Stimulated activated CD4-positive, alpha-beta T cell treated with anti-CD3 and anti-CD28 coated beads, TNF-alpha, amount 100 ng/mL, for 1 hour (primary cell): ENCODE measurements around the gene OPN1SW.

ENCODE experiments used
- DNase-seq, 3 donors: peaks; one replicate each; pipeline ENCODE4 v3.0.0-alpha.2; 2020; ENCODE audit warnings: low read depth in 3 of 3, low spot score in 1 of 3

Gene OPN1SW

DNA sequence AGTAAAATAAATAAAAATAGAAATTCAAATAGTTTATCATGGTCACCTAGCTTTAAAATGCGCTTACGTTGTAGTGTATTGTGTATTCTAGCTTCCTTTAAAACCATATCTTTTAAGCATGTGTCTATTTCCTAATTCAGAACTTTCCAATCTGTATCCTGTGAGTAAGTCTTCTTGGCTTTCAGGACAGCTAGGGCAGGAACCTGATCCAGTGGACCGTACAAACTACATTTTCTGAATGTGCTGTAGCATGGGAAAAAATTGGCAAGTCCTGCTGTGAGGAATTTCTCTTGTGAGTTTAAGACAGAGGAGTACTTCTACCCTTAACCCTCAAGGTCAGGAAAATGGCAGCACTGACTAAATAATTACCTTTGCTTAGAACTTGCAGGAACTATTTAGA is 12.1 kb downstream of the OPN1SW start:
- DNase-seq, result no peak

DNA sequence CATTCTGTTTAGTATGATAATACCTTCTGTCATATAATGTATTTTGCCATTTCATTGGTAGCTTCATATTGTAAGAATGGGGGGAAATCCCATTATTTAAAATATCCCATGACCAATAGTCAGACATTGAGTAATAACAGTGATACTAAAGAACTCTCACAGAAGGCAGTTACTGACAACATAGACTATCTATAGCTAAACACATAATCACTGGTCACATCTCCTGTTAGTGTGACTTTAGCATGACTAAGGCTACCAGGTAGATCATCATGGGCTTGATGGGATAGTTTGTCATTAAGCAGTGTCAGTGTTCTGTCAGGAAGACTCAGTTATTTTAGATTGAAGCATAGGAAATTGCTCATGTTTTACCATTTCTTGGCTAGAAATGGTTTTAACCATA is 16.4 kb downstream of the OPN1SW start:
- DNase-seq, result no peak

DNA sequence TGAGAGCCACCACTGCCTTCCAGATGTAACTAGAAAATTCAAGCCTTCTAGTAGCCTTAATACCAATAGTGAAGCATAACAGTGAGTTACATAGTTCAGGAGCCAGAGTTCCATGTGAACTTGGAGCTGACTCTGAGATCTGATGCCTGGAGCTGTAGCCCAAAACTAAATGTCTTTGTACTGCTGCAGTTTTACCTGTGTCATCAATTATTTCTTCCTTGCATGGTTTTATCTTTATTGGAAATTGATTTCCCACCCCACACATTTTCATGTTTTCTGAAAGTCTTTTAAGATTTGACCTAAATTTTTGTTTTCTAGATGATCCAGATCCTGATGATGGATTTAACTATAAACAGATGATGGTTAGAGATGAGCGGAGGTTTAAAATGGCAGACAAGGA is 17.0 kb downstream of the OPN1SW start:
- DNase-seq, result no peak

DNA sequence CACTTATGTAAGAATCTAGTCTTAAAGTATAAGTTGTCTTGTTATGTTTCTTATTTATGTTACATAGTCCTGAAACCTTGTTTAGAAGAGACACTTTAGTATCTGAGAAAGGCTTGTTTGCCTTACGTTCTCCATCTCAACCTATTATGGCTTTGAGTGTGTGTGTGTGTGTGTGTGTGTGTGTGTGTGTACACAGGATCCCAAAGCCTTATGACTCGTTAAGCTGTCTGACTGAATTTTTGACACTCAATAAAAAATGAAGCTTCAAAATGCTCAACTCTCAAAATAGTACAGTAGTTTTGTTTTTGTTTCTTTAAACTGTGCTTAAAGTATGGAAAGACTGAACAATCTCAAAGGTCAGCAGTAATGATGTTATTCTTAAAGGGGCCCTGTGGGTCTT is 18.4 kb downstream of the OPN1SW start:
- no peak for DNase-seq

DNA sequence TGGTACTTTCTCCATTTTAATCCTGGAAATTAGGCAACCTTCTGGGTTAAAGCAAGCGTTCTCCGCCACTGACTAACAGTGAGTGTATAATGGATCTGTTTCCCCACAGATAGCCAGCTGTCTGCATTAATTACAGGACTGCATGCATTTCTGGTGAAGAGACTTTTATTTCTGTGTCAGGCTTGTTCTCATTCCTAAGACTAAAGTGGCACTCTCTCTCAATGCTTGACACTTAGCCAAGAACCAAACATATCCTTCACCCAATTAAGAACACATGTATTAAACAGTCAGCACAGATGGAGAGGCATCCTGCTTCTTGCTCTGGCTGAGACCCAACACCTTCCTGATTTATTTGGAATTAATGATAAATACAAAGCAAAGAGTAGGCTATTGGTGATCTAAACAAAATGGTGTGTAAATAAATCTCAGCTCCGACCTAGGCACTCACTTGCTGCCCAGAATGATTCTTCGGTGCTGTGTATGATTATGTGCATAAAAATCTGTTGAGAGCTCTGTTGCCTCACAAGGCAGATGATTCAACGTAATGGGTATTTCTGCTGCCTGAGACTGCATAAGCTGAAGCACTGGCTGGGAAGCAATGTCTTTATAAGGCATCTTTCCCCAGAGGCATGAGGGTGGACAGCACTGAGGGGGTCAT is 19.6 kb downstream of the OPN1SW start:
- DNase-seq, result no peak

DNA sequence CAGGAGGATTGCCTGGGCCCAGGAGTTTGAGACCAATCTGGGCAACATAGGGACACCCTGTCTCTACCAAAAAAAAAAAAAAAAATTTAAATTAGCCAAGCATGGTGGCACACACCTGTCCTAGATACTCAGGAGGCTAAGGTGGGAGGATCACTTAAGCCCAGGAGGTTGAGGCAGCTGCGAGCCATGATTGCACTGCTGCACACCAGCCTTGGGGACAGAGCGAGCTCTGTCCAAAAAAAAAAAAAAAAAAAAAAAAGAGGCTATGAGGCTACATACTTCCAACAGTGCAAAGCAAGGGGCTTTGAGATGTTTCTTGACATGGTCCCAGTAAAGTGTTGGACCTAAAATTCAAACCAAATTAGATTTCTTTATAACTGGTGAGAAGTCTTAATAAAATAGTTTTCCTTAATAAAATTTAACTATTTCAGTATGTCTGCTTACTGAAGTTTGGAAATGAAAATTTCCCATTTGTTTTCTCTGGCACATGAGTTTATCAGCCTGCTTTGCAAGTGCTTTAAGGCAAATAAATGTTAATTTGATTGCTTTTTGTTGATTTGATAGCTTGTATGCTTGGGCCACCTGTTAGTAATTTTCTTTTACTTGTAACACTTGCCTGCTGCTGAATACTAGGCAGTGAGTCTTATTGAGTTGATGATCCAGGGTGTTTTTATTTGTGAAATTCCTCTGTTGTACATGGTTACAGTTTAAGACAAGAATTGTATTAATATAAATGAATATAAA is 20.3 kb downstream of the OPN1SW start:
- DNase-seq, result no peak

DNA sequence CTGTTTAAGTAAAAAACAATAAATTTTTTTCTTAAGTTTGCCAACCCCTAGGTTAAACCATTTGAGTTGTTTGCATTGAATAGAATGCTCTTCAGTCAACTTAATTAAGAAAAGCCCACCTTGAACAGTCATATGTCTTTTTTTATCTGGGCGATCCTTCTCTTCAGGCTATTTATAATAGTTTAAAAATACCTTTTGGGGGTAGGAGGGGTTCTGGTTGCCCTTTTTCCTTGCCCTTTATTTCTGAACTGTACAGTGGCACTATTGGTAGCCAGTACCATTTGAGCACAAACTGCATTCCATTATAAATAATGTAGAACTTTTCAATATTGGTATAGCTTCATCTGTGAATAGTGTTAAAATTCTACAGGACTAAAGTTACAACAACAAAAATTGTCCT is 23.3 kb downstream of the OPN1SW start:
- no peak for DNase-seq

DNA sequence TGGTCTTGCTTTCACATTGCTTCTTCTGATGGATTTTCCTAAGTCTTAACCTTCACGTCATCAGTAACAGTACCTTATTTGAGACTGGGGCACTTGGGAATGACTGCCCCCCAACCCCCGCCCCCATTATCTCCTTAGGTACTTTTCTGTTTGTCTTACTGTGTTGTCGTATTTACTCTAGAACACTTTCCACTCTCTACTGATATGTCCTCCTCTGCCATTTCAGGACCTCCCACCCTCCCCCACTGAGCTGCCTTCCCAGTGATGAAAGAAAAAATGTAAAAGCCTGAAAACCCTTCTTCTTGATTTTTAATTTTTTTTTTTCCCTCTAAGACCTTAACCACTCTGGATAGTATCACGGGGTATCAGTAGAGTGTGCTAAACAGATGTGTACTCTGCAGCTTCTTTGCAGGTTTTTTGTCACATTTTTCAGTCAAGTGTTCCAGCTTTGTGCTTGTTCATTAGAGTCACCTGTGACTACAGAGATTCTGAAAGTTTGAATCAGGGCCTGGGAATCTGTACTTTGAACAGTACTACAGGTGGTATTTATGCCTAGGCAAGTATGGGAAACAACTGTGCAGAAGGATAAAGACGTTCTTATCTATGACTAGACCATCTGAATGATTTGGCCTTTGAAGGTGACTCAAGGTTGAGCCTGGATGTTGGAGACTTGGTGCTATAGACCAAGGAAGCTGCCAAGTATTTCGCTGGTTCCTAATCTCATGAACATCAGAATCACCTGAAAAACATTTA is 28.1 kb downstream of the OPN1SW start:
- DNase-seq, result no peak

DNA sequence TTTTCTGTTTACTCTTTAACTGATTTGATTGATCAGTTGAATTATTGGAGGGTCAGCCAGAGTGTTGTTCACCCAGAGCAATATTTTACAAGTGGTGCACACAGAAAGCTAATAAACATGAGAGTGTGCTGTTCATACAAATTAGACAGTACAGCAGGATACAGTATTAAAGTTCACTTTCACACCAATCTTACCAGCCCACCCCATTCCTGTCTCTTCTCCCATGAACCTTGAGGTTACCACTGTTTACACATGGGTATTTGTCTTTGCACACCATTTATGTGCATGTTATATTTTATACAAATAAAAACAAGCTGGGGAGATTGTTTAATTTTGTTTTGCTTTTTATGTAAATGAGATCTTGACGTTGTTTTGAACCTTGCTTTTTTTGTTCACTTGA is 29.9 kb downstream of the OPN1SW start:
- no peak for DNase-seq

DNA sequence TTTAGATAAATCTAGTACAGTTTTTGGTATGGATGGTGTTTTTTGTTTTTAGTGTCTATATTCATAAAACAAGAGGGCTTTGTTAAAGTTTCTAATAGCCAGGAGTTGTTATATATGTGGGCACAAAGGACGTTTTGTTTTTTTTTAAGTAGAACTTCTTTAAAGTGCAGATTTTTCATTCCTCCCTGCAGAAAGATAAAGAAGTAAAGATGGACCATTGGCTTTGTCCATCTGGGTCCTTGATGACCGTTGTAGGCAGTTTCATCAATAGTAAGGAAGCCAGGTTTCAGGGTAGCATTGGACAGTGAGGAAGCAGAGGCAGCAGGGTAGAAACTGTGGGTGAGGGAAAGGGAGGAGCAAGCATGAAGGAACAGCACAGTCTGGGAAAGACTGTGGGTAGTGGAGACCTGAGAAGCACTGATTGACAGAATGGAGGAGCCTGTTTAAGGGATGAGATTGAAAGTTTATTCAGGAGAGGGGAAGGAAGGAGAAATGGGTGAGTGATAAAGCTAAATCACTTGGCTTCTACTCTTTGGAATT is 31.2 kb downstream of the OPN1SW start:
- DNase-seq, result no peak

DNA sequence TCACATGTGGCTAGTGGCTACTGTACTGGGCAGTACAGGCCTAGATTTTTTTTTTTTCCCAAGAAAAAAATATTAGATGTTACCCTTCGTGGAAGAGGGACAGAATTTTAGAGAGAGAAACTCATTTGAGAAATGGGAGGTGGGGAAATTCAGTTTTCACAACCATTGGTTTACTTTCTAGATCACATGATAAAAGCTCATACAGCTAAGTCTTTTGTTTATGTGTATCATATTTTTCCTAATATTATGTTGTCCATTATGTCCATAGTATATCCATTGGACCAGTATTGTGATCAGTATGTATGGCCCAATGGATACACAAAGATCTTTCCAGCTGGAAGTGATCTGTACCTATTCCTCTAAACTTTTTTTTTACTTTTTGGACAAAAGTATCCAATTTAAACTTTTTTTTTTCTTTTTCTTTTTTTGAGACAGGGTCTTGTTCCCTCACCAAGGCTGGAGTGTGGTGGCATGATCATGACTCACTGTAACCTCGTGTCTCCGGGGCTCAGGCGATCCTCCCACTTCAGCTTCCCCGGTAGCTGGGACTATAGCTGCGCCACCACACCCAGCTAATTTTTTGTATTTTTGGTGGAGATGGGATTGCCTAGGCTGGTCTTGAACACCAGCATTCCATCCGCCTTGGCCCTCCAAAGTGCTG is 32.4 kb downstream of the OPN1SW start:
- no peak for DNase-seq

DNA sequence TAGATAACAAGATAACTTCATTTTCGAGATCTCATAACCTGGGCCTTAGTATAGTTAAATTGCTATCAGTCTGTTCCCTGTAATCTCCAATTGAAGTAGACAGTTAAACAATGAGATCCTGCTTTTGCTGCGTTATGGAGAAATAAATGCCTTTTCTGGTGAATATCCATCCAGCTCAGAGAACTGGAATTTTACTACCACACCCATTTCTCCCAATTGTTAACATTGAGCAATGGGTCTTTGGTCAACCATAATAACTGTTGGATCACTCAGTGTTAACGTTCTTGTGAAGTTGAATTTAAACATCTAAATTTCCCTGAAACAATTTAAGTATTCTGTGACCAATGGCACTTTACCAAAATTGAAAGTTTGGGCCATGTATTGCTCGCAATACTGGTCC is 33.4 kb downstream of the OPN1SW start:
- DNase-seq, result no peak

DNA sequence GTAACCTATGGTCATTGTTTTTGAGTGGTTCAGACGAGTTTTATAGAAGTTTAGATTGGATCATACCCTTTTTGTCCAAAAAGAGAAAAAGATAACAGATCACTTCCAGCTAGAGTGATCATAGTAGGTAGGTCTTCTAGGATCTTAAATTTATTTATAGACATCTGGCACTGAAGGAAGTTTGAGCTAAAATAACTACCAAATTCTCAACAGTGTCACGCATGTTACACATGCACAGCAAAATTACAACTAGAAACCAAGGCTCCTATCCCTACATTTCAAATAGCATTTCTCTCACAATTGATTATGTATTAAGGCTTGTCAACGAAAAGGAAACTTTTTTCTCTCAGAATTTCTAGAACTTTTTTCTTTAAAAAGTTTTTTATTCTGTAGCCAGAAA is 34.1 kb downstream of the OPN1SW start:
- no peak for DNase-seq

DNA sequence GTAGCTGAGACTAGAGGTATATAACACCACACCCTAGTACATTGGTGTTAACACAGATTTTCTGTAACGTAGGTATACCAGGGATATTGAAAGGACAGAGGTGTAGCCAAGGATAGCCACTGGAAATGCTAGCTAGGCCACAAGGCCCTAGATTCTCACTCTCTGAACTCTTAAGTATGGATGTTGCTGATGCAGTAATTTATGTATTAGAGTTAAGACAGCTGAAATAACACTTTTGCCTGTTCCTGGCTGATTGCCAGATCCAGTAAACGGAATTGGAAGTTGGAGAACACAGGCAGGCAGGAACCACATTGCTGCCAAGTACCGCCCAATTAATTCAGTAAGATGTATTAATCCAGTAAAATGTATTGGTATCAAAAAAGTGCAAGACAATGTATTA is 34.6 kb downstream of the OPN1SW start:
- no peak for DNase-seq

DNA sequence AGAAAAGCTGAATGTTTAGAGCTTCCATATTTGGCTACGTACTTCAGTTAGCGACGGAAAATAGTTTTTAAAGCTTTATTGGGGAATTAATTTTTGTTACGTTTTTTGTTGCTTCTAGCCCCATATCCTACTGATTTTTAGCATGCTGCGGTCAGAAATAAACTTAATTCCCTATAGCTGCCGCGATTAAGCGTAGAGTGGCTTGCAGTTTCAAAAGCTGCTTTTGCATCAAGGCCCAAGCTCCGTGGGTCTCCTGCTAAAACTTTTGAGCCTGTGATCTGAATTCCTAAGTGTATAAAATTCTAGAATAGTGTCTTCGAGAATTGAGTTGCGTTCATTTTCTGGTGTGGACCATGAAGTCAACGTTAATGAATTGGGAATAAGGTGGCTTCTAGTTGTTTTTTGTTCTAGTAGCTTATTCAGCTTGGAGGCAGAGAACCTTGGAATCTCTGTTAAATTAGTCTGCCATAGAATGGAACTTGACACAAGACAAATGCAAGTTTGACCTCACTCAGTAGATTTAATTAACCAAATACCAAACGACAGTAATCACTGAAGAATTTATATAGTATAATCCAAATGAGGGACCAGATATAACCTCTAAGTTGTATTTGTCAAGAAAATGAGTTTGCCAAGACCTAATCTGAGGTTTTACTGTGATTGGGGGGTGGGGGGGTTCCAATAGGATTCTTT is 35.5 kb downstream of the OPN1SW start:
- DNase-seq, result no peak

DNA sequence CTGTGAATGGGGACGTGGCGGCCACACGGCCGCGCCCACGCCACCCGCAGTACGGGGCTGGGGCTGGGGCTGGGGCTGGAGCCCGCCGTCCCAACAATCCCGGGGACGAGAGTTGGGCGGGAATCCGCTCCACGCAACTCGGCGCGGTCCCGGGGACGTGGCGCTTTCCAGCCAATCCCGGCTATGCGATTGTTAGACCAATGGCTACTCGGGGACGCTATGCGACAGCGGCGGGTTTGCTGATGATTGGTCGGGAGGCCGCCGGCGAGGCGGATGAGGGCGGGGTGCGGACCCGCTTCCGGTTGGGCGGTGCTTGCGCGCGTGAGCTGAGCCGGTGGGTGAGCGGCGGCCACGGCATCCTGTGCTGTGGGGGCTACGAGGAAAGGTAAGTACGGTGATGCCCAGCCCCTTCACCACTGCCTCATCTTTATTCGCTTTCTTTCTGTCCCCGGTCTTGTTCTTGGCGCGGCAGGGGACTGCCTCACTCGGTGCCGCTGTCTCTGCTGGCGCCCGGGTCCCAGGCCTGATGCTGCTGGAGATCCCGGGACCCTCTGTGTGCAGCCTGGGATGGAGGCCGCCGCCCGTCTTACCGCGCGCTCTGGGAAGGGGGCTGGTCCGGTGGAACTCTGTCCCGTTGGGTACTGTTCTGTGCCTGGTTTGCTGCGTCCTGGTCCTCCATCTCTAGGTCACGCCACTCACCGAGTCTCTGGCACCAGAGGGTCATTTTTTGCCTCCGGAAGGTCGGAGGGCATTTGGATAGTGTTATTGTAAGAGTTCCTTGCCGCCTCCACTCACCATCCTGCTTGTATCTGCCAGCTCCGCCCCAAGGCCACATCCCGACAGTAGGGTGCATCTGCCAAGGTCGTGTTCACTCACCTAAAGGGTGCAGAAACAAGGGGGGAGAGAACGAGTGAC is 36.3 kb downstream of the OPN1SW start, which contains the start of gene CALU:
Gene CALU, plus strand, starts transcription at position 312 of the 915 bp plus-strand sequence. CDS start 9,225 bp downstream, outside the sequence.
- peak; percentile 76 to 83 (median 81) for DNase-seq

DNA sequence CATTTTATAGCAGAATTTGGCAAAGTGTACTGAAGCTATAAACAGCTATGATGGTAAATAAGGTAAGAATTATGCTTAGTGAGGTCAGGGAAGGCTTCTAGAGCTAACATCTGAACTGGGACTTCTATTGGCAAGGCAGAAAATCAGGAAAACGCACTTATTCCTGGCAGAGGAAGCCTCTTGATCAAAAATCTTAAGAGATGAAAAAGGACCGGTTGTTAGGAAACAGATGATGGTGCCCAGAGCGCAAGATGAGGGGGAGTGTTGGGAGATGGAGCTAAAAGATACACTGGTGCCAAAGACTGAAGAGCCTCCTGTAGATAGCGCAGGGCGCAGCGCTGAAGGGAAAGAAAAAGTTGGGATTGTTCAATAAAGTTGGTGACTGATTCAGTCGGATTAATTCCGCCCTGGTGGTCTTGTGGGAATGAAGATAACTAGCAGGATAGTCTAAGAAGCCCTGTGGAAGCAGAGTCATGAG is 37.0 kb downstream of the OPN1SW start:
- peak in 1 of 3 donors; percentile 2 for DNase-seq

DNA sequence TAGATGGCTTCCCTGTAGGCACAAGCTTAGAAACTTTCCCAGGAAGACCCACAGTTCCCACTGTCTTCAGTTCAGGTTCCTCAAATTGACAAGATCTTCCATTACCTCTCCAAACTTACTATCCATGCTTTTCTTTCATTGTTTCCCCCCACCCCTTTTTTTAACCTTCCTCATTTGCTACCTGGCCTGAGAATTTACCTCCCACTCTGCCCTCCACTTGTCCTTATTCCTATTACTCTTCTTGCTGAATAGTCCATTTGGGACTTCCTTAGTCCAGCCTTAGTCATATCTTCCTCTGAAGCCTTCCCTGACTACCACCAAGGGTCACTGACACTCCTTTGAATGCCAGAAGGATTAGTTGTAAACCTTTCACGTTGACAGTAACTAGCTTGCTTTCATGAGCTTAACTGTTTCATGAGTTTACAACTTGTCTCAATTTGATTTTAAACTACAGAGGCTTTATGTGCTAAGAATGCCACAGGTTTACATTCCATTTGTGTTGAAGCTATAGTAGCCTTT is 37.7 kb downstream of the OPN1SW start:
- no peak for DNase-seq

DNA sequence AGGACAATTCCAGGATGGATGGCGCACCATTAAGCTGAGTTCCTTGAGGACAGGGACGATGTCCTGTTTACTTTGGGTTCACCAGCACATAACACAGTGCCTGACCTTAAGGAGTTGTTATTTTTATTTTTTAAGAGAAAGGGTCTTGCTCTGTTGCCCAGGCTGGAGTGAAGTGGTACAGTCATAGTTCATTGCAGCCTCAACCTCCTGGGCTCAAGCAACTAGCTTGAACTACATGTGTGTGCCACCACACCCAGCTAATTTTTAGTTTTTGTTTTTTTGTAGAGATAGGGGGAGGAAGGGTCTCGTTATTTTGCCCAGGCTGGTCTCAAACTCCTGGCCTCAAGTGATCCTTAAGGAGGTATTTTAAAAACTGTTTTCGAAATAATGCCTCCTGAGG is 38.2 kb downstream of the OPN1SW start:
- no peak for DNase-seq
